HG03354 (cell line): ENCODE measurements around the gene NIBAN1.
"Not testable (repeated sequence)": the region's sequence is repeated elsewhere in the genome, so short reads cannot be mapped to it uniquely, and the experiment has no call there.

Source experiments
- ATAC-seq: cut with Tn5 transposase; IDR thresholded peaks from one replicate; pipeline ENCODE4 v1.9.1; 2021; ENCODE audit warnings: mild to moderate bottlenecking; ENCODE audit not compliant: unreplicated experiment, poor library complexity, severe bottlenecking

Gene NIBAN1, protein sequence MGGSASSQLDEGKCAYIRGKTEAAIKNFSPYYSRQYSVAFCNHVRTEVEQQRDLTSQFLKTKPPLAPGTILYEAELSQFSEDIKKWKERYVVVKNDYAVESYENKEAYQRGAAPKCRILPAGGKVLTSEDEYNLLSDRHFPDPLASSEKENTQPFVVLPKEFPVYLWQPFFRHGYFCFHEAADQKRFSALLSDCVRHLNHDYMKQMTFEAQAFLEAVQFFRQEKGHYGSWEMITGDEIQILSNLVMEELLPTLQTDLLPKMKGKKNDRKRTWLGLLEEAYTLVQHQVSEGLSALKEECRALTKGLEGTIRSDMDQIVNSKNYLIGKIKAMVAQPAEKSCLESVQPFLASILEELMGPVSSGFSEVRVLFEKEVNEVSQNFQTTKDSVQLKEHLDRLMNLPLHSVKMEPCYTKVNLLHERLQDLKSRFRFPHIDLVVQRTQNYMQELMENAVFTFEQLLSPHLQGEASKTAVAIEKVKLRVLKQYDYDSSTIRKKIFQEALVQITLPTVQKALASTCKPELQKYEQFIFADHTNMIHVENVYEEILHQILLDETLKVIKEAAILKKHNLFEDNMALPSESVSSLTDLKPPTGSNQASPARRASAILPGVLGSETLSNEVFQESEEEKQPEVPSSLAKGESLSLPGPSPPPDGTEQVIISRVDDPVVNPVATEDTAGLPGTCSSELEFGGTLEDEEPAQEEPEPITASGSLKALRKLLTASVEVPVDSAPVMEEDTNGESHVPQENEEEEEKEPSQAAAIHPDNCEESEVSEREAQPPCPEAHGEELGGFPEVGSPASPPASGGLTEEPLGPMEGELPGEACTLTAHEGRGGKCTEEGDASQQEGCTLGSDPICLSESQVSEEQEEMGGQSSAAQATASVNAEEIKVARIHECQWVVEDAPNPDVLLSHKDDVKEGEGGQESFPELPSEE

DNA sequence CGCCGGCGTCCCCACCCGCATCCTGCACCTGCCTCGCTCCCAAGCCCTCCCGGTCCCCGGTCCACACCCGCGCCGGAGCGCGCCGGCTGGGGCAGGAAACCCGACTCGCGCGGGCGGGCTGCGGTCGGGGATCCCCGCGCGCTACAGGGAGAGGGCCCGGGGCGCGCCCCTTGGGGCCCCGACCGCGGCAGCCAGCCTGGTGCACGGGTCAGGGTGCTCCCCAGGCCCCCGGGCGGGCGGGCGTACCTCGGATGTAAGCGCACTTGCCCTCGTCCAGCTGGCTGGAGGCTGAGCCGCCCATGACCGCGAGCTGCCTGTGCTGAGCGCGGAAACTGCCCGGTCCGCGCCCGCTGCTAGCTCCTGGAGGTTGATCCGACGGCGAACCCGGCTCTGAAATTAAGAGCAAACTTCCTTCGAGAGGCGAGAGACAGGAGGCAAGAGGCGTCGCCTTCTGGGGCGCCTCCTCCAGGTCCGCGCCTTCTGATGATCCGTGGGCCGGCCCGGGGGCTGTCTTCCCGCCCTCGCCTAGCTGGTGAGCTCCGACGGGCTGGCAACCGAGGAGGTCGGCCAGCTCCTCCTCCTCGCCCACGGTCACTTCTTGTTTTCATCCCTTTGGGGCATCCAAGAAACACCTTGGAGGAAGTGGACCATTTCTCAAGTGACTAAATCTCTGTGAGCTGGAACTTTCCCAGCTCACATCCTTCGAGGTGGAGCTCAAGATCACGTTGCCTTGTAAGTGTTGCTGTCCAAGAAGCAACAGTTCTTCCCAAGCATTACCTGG lies at the start of gene NIBAN1:
NIBAN1 (minus strand) TSS at position 453 of the 781 bp plus-strand sequence; CDS start at position 301, 152 bp downstream.
- peak; percentile 70 for ATAC-seq

DNA sequence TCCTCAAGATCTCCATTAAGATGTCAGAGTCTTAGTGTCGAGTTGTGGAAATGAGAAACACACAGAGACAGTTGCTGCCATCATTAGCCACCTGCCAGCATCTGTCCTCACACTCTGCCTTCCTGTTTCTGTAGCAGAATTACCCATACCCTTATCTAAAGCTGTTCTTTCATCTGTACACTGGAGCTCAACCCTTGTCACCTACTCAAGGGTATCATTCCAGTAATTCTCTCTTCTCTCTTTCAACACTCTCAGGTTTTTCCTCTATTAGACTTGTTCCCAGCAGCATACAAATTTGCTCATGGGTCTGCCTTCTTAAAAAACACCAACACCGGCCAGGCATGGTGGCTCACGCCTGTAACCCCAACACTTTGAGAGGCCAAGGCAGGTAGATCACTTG lies 43.7 kb upstream of the NIBAN1 start:
- no peak for ATAC-seq

DNA sequence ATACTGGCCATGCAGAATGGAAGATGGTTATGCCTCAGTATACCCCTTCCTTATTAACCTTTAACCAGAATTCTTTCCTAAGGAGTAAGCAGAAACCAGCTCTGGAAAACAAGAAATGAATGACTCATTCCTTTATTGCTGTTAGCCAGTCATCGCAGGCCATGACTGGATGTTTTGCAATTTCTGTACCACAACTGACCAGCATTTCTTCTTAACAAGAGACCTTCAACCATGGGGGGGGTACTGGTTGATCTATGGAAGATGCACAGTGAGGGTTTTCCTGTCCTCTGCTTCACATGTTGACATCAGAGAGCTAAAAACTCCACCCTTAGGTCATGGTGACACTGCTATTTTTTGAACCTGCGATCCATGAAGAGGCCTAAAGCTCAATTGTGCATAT lies 43.0 kb upstream of the NIBAN1 start:
- no peak for ATAC-seq

DNA sequence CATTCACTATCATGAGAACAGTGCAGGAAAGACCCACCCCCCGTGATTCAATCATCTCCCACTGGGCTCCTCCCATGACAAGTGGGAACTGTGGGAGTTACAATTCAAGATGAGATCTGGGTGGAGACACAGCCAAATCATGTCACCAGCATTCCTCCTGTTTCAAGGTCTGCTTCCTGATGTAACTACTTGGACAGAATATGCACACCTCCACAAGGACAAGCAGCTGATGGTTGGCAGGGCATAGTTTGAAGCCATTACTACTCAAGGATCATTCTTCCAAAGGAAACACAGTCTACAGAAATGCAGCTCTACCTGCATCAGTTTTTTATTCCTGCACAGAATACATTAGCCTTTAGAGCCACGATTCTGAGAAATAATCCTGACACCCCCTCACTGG lies 42.6 kb upstream of the NIBAN1 start:
- no peak for ATAC-seq

DNA sequence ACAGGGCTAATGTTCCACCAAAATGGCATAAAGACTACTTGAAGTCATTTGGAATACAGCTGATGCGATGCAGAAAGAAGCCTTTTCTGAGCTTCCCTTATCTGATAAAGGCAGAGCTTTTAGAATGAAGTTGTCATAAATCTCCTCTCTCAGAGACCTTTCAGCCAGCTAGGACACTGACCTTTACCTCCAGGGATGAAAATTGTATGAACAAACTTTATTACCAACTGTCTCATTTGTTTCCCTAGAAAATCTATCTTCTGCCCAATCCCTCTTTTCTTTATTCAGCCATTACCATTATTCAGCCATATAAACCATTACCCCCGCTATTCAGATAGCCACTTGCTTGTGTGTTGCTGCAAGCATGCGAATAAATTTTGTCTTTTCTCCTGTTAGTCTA lies 41.3 kb upstream of the NIBAN1 start:
- no peak for ATAC-seq

DNA sequence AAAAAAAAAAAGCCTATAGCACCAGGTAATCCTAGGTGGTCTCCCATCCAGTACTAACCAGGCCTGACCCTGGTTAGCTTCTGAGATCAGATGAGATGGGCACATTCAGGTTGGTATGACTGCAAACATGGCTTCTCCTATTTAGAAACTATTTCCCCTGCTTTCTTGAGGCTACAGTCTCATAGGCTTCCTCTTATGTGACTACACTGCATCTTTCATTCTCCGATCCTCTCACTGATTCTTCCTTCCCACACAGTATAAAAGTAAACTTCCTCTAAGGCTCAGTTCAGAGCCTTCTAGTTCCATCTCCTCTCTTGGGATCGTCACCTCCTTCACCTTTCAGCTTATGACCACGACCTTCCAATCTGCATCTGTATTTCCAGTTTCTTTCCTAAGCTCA lies 40.6 kb upstream of the NIBAN1 start:
- ATAC-seq: no peak

DNA sequence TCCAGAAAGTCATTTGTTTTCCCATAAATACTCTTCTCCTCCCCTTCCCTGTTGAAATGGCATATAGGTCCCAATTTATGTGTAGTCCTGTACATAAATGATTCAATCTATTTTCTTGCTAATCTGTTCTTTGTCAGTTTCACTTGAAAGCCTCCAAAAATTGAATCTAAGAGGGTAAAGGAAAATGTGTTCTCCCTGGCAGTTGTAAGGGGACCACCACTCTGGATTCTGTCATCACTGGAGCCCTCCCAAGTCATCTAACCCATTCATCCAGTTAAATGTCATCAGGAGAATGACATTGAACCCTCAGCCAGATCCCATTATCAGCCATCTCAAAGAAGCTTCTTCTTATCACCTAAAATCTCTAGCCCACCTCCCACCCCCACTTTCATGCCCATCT lies 36.1 kb upstream of the NIBAN1 start:
- ATAC-seq: no peak

DNA sequence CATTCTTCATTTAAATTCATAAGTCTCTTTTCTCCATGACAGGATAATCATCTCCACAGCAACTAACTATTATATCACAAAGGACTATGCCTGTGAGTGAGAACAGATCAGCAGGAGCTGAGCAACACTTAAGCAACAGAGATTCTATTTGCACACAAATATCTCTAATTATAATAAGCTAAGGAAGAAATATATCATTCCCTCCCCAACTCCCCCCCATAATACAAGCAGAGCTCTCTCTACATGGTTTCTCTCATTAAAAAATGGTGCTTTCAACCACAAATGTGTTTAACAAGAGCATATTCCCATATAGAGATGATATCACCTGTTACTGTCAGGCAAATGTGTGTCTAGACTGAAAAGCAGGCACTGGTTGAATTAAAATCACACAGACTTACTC lies 34.5 kb upstream of the NIBAN1 start:
- ATAC-seq: no peak

DNA sequence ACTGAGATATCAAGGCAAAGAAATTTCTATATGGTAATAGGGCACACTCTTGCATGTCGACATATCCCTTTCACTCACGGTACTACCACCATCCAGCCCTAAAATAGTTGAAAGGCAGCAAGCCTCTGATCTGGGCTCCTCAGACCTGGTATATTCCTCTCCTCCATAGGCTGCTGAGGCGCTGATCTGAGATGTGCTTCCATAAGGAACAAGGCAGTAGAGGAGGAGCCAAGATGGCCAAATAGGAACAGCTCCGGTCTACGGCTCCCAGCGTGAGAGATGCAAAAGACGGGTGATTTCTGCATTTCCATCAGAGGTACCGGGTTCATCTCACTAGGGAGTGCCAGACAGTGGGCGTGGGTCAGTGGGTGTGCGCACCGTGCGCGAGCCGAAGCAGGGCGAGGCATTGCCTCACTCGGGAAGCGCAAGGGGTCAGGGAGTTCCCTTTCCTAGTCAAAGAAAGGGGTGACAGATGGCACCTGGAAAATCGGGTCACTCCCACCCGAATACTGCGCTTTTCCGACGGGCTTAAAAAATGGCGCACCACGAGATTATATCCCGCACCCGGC lies 27.1 kb upstream of the NIBAN1 start:
- not testable (repeated sequence) for ATAC-seq

DNA sequence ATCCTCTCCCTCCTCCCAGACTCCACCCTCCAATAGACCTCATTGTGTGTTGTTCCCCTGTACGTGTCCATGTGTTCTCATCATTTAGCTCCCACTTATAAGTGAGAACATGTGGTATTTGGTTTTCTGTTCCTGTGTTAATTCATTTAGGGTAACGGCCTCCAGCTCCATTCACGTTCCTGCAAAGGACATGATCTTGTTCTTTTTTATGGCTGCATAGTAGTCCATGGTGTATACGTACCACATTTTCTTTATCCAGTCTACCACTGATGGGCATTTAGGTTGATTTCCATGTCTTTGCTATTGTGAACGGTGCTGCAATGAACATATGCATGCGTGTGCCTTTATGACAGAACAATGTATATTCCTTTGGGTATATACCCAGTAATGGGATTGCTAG lies 25.7 kb upstream of the NIBAN1 start:
- ATAC-seq: not testable (repeated sequence)

DNA sequence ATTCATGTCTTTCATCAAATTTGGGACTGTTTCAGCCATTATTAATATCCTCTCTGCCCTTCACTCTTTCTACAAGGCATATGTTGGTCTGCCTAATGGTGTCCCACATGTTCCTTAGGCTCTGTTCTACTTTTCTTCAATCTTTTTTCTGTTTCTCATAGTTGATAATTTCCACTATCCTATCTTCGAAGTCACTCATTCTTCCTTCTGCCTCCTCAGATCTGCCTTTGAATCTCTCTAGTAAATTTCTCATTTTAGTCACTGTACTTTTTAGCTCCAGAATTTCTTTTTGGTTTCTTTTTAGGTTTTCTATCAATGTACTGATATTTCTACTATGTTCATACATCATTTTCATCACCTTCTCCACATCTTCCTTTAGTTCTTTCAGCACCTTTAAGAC lies 20.0 kb upstream of the NIBAN1 start:
- ATAC-seq: no peak

DNA sequence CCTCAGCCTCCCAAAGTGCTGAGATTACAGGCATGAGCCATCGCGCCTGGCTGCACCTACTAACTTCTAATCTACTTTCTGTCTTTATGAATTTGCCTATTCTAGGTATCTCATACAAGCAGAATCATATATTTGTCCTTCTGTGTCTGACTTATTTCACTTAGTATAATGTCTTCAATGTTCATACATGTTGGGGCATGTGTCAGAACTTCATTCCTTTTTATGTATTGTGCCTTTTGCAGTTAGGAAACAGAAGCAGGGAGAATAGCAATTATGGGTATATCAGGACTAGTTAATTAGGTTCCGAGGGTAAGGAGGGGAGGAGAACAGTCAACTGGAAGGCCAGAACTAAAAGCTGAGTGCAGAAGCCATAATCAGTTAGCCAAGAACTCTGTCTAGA lies 18.0 kb upstream of the NIBAN1 start:
- ATAC-seq: no peak

DNA sequence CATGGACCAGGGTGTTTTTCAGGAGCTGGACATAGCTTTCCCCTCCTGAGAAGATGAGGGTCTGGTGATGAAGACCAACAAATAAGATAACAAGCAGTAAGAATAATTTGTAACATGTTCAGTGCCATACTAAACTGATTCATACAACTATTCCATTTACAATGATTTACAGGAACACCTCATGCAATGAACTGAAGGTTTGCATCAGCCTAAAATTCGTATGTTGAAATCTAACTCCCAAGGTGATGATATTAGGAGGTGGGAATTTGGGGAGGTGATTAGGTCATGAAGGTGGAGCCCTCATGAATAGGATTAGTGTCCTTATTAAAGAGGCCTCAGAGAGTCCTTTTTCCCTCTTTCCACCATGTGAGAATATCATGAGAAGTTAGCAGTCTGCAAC lies 15.9 kb upstream of the NIBAN1 start:
- no peak for ATAC-seq

DNA sequence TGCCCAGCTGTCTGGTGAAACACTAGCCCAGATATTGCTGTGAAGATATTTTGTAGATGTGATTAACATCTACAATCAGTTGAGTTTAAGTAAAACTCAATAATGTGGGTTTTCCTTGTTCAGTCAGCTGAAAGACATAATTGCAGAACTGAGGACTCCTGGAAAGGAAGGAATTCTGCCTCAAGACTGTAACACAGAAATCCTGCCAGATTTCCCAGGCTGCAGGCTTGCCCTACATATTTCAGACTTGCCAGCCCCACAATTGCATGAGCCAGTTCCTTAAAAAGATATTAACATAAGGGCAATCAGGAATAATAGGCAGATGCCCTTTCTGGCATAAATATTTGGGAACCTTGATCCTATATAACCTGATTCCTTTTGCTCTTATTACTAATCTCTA lies 14.2 kb upstream of the NIBAN1 start:
- ATAC-seq: no peak

DNA sequence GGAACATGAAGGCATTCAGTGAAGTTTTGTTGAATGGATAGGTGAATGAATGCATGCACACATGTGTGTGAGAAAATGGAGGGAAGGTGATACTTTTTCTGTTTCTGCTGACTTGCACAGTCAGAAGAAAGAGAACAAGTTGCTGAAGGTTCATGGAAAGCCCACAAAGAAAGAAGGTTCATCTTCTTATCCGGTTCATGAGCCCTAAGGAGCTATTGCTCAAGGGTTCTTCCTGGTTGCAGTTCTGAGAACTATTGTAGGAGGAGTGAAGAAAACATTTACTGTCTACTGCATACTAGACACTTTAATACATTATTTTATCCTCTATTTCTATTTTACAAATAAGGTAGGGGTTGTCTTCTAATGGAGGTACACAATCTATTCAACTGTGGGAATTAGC lies 13.4 kb upstream of the NIBAN1 start:
- ATAC-seq: no peak

DNA sequence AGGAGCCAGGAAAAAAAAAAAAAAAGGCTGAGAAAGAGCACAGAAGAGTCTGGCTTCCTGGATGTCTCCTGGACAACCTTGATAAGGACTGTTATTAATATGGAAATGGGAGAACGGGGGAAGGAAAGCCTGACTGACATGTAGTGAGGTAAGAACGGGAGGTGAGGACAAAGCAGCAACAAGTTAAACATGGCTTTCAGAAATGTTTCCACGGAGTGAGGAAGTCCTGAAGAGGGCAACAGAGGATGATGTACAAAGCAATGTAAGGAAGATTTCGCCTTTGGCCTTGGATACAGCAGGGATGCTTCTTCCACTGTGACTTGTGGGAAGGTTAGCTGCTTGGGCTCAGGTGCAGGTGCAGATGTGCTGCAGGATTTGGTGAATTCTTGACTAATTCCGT lies 11.9 kb upstream of the NIBAN1 start:
- no peak for ATAC-seq

DNA sequence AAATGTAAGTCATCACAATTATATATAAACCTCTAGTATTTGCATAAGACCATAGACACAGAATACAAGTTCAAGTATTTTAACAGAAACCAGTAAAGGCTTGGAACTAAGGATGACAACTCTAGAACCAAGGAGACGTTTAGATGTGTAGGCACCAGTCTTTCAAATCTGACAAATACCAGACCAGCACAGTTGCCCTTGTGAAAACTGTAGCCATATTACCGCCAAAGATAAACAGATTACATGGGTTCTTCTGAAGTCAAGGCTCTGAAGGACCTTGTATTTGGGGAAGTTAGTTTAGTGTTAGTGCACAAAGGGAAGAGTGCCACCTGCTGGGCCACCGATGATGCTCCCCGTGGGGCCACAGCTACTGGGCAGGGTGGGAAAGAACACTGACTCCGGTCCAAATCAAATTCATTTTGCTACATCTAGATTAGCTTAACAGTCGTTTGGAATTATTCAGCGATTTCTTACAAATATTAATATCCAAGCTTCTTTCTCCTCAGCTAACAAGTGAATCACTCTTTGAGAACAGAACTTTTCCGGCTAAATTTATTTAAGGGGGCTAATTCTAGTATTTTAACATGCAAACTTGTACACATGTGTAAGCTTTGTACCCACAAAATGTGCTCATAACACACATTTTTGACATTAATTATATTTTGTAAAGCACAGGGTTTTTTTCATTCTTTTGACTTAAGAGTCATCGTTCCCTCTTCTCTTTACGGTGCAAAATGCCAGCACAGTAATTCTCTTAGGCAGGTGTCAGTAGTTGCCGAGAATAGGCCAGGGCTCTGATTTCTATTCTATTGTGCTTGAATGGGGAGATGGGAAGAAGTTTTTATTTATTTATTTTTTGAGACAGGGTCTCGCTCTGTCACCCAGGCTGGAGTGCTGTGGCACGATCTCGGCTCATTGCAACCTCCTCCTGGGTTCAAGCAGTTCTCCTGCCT lies 8.0 kb upstream of the NIBAN1 start:
- ATAC-seq: peak; percentile 97

DNA sequence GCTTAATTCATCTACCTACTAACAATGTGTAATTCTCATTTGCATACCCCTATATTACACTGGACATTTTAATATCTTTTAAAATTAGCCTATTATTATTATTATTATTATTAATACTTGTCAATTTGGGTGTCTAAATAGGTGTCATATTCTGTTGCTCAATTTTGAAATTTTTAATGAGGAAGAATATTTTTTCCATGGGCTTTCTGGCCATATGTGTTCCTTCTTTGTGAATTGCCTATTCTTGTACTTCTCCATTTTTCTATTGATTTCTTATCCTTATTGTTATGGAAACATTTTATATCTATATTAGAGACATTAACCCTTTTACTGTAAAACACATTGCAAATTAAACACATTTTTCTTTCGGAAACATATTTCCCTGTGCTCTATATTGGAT lies 6.4 kb upstream of the NIBAN1 start:
- ATAC-seq: no peak
